ENCODE results near the gene RRAGC.

GRCh38 chr1:38898653-38899230 lies 39.2 kb upstream of the RRAGC start:
- TF ChIP-seq CTCF (IDR thresholded peaks at IDR 0.05) (no peak), POLR2A (IDR thresholded peaks at IDR 0.05) (no peak)

Data from uterus (tissue), 2 donors.